ENCODE data around the gene TMEM237.

Gene TMEM237

DNA sequence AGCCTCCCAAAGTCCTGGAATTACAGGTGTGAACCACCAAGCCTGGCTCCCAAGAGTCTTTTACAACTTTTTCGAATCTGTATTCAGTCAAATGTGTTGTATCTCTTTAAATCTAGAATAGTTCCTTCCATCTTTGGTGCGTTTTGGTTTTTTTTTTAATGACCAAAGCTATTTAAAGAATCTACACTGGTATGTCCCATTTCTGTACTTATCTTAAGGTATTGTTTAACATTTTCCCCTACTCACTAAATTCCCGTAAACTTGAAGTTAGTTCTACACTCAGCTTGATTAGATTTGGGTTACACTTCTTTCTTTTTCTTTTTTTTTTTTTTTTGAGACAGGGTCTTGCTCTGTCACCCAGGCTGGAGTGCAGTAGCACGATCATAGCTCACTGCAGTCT is 63.8 kb downstream of the TMEM237 start:
- H3K27ac ChIP-seq, result no peak overlapping the region
- ChIA-PET POLR2A (ENCODE audit: low non-redundant PET) (no interaction called here), CTCF (interaction anchor here (0.5 to 0.6 kb wide), 2 partner anchors 58 to 75 kb away, joined by 3 read pairs; no protein-coding TSS in a partner anchor)
- no peak for DNase-seq (ENCODE audit: low spot score)
- TF ChIP-seq, protein P1, sequence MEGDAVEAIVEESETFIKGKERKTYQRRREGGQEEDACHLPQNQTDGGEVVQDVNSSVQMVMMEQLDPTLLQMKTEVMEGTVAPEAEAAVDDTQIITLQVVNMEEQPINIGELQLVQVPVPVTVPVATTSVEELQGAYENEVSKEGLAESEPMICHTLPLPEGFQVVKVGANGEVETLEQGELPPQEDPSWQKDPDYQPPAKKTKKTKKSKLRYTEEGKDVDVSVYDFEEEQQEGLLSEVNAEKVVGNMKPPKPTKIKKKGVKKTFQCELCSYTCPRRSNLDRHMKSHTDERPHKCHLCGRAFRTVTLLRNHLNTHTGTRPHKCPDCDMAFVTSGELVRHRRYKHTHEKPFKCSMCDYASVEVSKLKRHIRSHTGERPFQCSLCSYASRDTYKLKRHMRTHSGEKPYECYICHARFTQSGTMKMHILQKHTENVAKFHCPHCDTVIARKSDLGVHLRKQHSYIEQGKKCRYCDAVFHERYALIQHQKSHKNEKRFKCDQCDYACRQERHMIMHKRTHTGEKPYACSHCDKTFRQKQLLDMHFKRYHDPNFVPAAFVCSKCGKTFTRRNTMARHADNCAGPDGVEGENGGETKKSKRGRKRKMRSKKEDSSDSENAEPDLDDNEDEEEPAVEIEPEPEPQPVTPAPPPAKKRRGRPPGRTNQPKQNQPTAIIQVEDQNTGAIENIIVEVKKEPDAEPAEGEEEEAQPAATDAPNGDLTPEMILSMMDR (conservative IDR thresholded peaks at IDR 0.05; ENCODE audit: low read depth), result no peak

DNA sequence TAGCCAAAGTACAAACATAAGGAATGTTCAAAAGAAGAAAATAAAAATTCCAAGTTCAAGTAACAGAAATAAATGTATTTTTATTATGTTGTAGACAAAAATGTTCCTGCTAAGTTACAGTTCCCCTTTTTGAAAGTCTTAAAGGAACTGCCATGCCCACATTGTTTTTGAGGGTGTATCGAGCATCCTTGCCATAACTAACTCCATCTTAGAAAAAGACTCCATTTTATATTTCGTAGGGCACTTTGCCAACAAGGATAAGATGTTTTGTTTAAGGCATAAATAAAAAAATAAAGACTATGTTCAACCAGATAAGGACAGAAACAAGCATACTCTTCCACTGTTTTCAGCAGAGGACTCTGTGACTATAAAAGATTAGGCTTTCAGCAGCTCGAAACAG is 67.3 kb downstream of the TMEM237 start:
- TF ChIP-seq, protein P1 (conservative IDR thresholded peaks at IDR 0.05; ENCODE audit: low read depth), result no peak
- no peak overlapping the region for H3K27ac ChIP-seq
- DNase-seq (ENCODE audit: low spot score), result no peak
- POLR2A ChIA-PET (ENCODE audit: low non-redundant PET), result no interaction called here
- CTCF ChIA-PET, result interaction anchor here (0.7 kb wide), 1 partner anchor 339 kb away, joined by 3 read pairs; no protein-coding TSS in a partner anchor

DNA sequence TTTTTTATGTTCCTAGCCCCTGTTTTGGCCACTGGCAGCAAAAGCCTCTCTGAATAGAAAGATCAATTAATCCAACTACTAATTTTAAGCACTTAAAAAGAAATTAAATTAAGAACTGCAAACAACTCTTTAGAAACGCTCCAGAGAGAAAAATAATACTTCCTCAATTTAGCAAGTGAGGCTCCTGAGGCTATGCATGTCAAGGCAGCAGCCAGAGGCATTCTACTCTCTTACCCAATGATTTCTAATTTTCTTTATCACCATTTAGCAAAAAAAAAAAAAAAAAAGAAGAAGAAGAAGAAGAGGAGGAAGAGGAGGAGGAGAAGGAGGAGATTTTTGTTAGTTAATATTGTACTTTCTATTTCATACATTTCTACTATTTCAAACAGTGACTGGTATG is 68.5 kb downstream of the TMEM237 start:
- H3K27ac ChIP-seq, result no peak overlapping the region
- TF ChIP-seq, protein P1 (conservative IDR thresholded peaks at IDR 0.05; ENCODE audit: low read depth), result no peak
- DNase-seq (ENCODE audit: low spot score), result no peak
- ChIA-PET POLR2A (ENCODE audit: low non-redundant PET) (no interaction called here), CTCF (no interaction called here)

DNA sequence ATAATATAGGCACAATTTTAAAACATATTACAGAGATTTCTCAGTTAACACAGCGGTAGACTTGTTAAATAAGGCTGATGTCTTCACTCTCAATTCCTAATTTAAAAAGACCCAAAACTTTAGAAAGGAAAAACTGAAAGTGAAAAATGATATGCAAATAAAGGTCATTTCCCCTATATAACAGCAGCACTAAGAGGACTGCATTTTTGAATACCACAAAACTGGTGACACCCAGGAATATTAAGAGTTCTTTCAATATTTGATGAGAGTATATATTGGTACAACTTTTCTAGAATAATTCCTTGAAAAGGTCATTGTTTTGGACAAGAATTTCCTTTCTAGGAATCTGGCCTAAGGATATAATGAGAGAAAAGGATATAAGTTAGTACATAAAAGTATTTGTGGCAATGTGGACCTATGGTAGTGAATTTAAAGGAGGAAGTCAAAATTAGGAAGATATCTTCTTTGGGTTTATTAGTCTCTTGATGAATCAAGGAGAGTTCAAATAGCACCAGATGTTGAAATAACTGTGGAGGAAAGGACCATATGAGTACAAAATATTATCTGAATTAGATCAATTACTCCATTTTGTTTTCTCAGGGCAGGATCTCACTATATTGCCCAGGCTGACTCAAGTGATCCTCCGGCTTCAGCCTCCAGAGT is 70.3 kb downstream of the TMEM237 start:
- no peak overlapping the region for H3K27ac ChIP-seq
- ChIA-PET CTCF (no interaction called here), POLR2A (ENCODE audit: low non-redundant PET) (no interaction called here)
- TF ChIP-seq, protein P1 (conservative IDR thresholded peaks at IDR 0.05; ENCODE audit: low read depth), result no peak
- no peak for DNase-seq (ENCODE audit: low spot score)
